Peyer's patch (tissue), 4 donors: ENCODE measurements around the gene KBTBD7.

Source experiments
- CTCF ChIP-seq, 6 experiments: fragments of 450-650 bp in 4 of 6; fragments of 200-600 bp in 2 of 6; sonication (generic) in 1 of 6; IDR thresholded peaks; one replicate each; pipeline ENCODE4 v1.5.1; 2017 to 2019; ENCODE audit warnings: antibody characterized with exemption in 6 of 6, mild to moderate bottlenecking in 3 of 6, moderate library complexity in 1 of 6
- POLR2A ChIP-seq, 2 donors: fragments of 450-650 bp; IDR thresholded peaks; one replicate each; pipeline ENCODE4 v1.5.1; 2017; ENCODE audit warnings: antibody characterized with exemption in 2 of 2, mild to moderate bottlenecking in 2 of 2, moderate library complexity in 2 of 2

DNA sequence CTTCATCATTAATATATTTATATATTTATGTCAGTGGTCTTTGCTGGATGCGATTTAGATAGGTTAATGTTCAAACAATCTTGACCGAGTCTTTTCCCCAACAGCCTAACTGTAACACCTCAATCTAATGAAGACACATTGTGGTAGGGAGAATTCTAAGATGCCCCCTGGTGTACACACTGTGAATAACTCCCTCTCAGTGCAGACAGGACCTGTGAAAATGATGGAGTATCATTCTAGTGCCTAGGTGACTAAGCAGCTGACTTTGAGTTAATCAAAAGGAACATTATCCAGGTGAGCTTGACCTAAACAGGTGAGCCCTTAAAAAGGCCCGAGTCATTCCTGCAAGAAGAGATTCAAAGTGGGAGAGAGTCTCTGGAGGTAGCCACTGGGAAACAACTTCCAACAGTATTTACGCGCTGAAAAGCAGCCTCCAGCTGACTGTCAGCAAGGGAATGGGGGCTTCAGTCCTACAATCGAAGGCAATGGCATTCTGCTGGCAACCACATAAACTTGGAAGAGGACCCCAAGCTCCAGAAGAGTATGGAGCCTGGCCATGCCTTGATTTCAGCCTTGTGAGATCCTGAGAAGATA, 28.0 kb upstream of the KBTBD7 start:
- peak; percentile 69 to 83 (median 80) for TF ChIP-seq CTCF (IDR thresholded peaks at IDR 0.05)
- no peak for TF ChIP-seq POLR2A (IDR thresholded peaks at IDR 0.05)
